Left lung (tissue), 10 donors: ENCODE results near the gene CBX1. TPM values are rescaled to one million over a fixed set of nuclear protein-coding genes. Genes with fewer than 3 reads are reported as not detected.

Experiments used
- ATAC-seq: fragments of 200-7000 bp; cut with Tn5 transposase; one replicate; pipeline ENCODE4 v1.9.1; 2020; ENCODE audit warnings: moderate library complexity
- DNase-seq, 4 donors: peaks; one replicate each; pipeline ENCODE4 v3.0.0-alpha.2; 2013 to 2020
- H3K27ac ChIP-seq, 2 donors: fragments of 200-600 bp; sonication (generic) in 1 of 2; one replicate each; pipeline versions ENCODE4 v1.5.0 to v1.8.0; 2020 to 2021
- H3K27me3 ChIP-seq, 2 donors: fragments of 200-600 bp; sonication (generic) in 1 of 2; one replicate each; pipeline versions ENCODE4 v1.5.0 to v1.8.0; 2020 to 2021
- H3K36me3 ChIP-seq, 2 donors: fragments of 200-600 bp; sonication (generic) in 1 of 2; one replicate each; pipeline versions ENCODE4 v1.5.0 to v1.8.0; 2020 to 2021
- H3K4me1 ChIP-seq, 2 donors: fragments of 200-600 bp; one replicate each; pipeline ENCODE4 v1.8.0; 2021
- H3K4me3 ChIP-seq, 2 donors: fragments of 200-600 bp; sonication (generic) in 1 of 2; one replicate each; pipeline versions ENCODE4 v1.5.0 to v1.8.0; 2020 to 2021; ENCODE audit warnings: mild to moderate bottlenecking in 1 of 2
- H3K9me3 ChIP-seq, 2 donors: fragments of 200-600 bp; sonication (generic) in 1 of 2; one replicate each; pipeline versions ENCODE4 v1.5.0 to v1.8.0; 2020 to 2021
- intact Hi-C, 2 donors: fragments of 100-400 bp; cut with DNase I; formaldehyde crosslinking; loops; one replicate each; pipeline versions ENCODE4 v1.11.2 to v1.14.2; 2022
- polyA plus RNA-seq, 6 donors: library from polyadenylated mRNA; unstranded; fragments of 120-200 nt; gene quantifications; one replicate each; pipeline ENCODE4 v1.2.1, GENCODE V29; 2013; ENCODE audit not compliant: insufficient read length in 6 of 6
- total RNA-seq, 2 donors: library from RNA; stranded (reverse); fragmentation: NEBNext Ultra II Directional; extraction: Animal tissue kit (Norgen Biotek cat#: 25700); gene quantifications; one replicate each; pipeline ENCODE4 v1.2.1, GENCODE V29; 2021
- TF ChIP-seq, protein P1 (sequence below), 2 donors: fragments of 200-600 bp; sonication (generic) in 1 of 2; IDR thresholded peaks; one replicate each; pipeline versions ENCODE4 v1.5.0 to v1.8.0; 2021; ENCODE audit warnings: antibody characterized with exemption in 2 of 2
- donor health status: DM: no; HTN: yes; CAD: no.
- donor health status: DM: no; HTN: no; CAD: no.

CBX1 gene
- total and polyA plus RNA-seq, 8 donors, result 43.0 to 213 (median 165) TPM

DNA sequence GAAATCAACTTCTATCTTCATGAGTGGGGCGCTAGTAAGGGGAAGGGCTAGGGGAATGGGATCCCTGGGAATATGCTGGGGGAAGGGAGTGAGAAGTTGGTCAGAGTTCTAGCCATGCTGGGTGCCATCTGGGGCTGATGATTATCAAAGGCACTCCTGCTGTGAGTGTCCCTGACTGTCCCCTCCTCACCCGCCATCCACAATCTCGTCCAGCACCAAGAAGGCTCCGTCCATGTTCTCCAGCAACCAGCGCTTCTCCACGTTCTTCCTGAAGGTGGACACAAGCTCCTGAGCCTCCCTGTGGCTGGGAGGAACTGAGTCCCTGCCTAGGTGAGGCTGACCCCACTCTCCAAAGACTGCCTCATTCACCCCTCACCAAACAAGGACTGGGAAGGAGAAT is 69.3 kb downstream of the CBX1 start:
- H3K27ac ChIP-seq, result no peak overlapping the region
- H3K27me3 ChIP-seq, result peaks cover 0 to 17% of the 10 kb centered on the region in 2 donors
- no peaks in the 10 kb centered on the region for H3K36me3 ChIP-seq
- peaks cover 4 to 6% of the 10 kb centered on the region in 2 donors for H3K4me1 ChIP-seq
- DNase-seq, result no peak
- TF ChIP-seq, protein P1, sequence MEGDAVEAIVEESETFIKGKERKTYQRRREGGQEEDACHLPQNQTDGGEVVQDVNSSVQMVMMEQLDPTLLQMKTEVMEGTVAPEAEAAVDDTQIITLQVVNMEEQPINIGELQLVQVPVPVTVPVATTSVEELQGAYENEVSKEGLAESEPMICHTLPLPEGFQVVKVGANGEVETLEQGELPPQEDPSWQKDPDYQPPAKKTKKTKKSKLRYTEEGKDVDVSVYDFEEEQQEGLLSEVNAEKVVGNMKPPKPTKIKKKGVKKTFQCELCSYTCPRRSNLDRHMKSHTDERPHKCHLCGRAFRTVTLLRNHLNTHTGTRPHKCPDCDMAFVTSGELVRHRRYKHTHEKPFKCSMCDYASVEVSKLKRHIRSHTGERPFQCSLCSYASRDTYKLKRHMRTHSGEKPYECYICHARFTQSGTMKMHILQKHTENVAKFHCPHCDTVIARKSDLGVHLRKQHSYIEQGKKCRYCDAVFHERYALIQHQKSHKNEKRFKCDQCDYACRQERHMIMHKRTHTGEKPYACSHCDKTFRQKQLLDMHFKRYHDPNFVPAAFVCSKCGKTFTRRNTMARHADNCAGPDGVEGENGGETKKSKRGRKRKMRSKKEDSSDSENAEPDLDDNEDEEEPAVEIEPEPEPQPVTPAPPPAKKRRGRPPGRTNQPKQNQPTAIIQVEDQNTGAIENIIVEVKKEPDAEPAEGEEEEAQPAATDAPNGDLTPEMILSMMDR (IDR thresholded peaks at IDR 0.05), result no peak
- H3K4me3 ChIP-seq, result no peak overlapping the region
- intact Hi-C loops, result no loop called here
- ATAC-seq, result no peak
- H3K9me3 ChIP-seq, result no peaks in the 10 kb centered on the region

DNA sequence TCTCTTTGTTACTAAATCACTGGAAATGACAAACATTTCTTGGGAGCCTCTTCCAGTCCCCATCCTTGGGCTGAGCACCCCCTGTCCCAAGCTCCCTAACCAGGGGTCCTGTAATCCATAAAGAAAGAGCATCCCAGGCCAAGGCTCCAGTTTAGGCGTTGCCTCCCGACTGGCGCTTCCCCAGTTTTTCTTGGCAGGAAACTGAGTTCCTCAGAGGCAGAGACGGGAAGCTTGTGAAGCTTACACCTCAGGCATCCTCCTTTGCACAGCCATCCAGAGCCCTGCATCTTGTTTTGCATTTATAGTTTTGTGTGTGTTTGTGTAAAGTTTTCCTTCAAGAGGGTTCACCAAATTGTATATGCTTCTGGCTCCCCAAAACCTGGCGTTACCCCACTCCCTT is 70.7 kb downstream of the CBX1 start:
- Histone ChIP-seq H3K36me3 (no peaks in the 10 kb centered on the region), H3K4me1 (peaks cover 13 to 15% of the 10 kb centered on the region in 2 donors), H3K9me3 (no peaks in the 10 kb centered on the region), H3K4me3 (no peak overlapping the region), H3K27me3 (peaks cover 0 to 4% of the 10 kb centered on the region in 2 donors), H3K27ac (no peak overlapping the region)
- DNase-seq (no peak), ATAC-seq (no peak)
- intact Hi-C loops, result no loop called here
- TF ChIP-seq, protein P1 (IDR thresholded peaks at IDR 0.05), result no peak

DNA sequence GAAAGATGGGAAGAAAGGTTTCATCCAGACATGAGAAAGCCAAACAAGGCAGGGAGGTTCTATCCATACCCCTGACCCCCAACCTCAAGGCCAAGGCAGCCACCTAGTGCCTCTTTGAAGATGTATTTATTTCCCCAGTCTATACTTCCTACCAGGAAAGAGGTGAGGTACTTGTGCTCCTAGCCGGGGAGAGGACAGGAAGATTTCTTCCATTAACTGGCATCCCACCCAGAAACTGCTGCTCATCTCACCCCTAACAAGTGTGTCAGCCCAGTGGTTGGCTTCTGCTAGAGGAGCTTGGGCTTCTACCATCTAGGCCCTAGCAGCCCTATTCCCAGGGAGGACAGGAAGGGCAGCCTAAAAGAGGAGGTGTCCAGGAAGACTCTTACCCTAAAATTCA is 72.5 kb downstream of the CBX1 start:
- intact Hi-C loops, result loop anchor here (5.0 to 10.0 kb wide), 4 partner anchors 46 to 106 kb away; no protein-coding TSS in a partner anchor
- H3K4me3 ChIP-seq, result no peak overlapping the region
- no peaks in the 10 kb centered on the region for H3K9me3 ChIP-seq
- H3K36me3 ChIP-seq, result no peaks in the 10 kb centered on the region
- peaks cover 14 to 28% of the 10 kb centered on the region in 2 donors for H3K4me1 ChIP-seq
- ATAC-seq (no peak), DNase-seq (no peak)
- H3K27me3 ChIP-seq, result peaks cover 0 to 10% of the 10 kb centered on the region in 2 donors
- TF ChIP-seq, protein P1 (IDR thresholded peaks at IDR 0.05), result no peak
- no peak overlapping the region for H3K27ac ChIP-seq

DNA sequence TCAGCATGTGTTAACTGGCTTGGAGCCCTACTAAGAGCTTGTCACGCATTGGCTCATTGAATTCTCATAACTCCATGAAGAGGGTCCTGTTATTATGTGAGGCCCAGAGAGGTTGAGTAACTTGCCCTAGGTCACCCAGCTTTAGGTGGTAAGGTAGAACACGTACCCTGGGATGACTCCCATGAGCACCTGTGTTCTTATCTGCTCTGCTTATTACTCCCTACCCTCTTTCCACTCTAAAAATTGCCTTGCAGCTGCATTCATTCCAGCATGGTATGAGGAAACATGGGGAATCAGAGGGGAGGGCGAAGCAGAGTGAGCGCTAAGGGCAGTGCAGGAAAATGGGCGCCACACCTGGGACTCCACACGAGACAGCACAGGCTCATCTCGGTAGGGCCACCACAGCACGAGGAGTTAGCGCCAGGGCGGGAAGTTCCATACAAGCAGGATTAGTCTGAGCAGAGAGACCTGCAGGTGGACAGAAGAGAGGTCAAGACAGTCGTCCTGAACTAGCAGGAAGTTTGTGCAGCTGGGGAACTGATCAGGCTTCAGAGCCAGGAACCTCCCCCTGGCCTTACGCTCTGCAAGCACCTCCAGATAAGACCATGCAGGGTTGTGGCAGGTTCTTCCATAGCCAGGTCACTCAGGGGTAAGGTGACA is 73.8 kb downstream of the CBX1 start:
- TF ChIP-seq, protein P1 (IDR thresholded peaks at IDR 0.05), result no peak
- Histone ChIP-seq H3K27me3 (peaks cover 0 to 23% of the 10 kb centered on the region in 2 donors), H3K27ac (no peak overlapping the region), H3K9me3 (no peaks in the 10 kb centered on the region), H3K4me1 (peaks cover 14 to 41% of the 10 kb centered on the region in 2 donors), H3K36me3 (no peaks in the 10 kb centered on the region), H3K4me3 (no peak overlapping the region)
- no peak for ATAC-seq
- DNase-seq, result no peak
- intact Hi-C loops, result loop anchor here (5.0 to 10.0 kb wide), 4 partner anchors 47 to 107 kb away; no protein-coding TSS in a partner anchor

DNA sequence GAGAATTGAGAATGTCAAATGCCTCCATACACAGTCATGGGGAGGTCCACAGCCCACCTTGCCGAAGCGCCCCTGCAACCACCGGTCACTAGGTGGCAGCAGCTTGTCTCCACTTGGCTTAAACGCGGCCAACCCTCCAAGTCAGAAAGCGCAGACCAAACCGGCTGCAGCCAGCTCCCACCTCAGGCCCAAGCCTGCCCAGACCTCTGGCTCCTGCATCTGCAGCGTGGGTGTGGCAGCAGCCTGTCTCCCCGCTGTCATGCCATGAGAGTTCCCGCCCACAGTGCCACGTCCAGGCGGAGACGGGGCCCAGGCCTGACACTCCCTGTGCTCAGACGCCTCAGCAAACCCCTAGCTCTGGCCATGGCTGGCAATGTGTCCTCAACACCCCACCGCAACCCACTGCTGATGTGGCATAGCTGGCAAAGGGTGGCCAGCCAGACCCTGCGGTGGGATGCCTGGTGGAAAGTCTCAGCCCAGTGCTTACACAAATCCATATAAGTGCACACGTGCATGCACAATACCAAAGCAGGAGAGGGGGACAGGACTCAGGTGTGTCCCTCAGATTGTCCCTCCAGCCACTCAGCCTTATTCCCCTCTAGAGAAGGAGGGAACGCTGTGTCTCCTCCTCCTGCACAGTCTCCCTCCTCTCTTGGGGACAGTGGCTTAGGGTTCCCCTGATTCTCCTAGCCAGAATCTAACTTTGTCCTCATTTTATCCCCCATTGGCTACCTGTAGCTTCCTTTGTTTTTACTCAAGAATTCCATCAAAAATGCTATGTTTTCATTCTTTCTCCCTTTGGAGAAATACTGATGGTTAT is 74.6 kb downstream of the CBX1 start:
- peak; percentile 51 for ATAC-seq
- Histone ChIP-seq H3K36me3 (no peaks in the 10 kb centered on the region), H3K4me1 (peaks cover 14 to 48% of the 10 kb centered on the region in 2 donors), H3K27me3 (peaks cover 0 to 24% of the 10 kb centered on the region in 2 donors), H3K27ac (peak overlapping the region in 1 of 2 donors; percentile 42), H3K4me3 (no peak overlapping the region), H3K9me3 (no peaks in the 10 kb centered on the region)
- intact Hi-C loops, result loop anchor here (5.0 to 10.0 kb wide), 4 partner anchors 48 to 108 kb away; no protein-coding TSS in a partner anchor
- TF ChIP-seq, protein P1 (IDR thresholded peaks at IDR 0.05), result peak; percentile 76 to 79
- peak; percentile 76 to 91 (median 90) for DNase-seq
